ENCODE measurements around the gene SEPTIN8.

SEPTIN8 gene

GRCh38 chr5:132766020-132766805 is 10.8 kb downstream of the SEPTIN8 start:
- Histone ChIP-seq H3K4me1 (ENCODE audit: control insufficient read depth, insufficient read depth, low read length) (no peaks in the 10 kb centered on the region), H3K4me3 (ENCODE audit: low read length) (no peak overlapping the region), H3K27me3 (ENCODE audit: control insufficient read depth, insufficient read depth, low read length) (no peaks in the 10 kb centered on the region), H3K36me3 (ENCODE audit: control insufficient read depth, insufficient read depth, low read length) (peaks cover 24% of the 10 kb centered on the region), H3K27ac (ENCODE audit: low read depth, low read length) (no peak overlapping the region), H3K9ac (ENCODE audit: low read length) (no peak overlapping the region)

- Histone ChIP-seq H3K4me3 (ENCODE audit: low read length) (no peak overlapping the region), H3K27ac (ENCODE audit: low read depth, low read length) (no peak overlapping the region), H3K27me3 (ENCODE audit: control insufficient read depth, insufficient read depth, low read length) (no peaks in the 10 kb centered on the region), H3K9ac (ENCODE audit: low read length) (no peak overlapping the region), H3K4me1 (ENCODE audit: control insufficient read depth, insufficient read depth, low read length) (no peaks in the 10 kb centered on the region), H3K36me3 (ENCODE audit: control insufficient read depth, insufficient read depth, low read length) (peaks cover 29% of the 10 kb centered on the region)
These were observed 11.6 kb downstream of the SEPTIN8 start for GRCh38 chr5:132765311-132766019.

DNA sequence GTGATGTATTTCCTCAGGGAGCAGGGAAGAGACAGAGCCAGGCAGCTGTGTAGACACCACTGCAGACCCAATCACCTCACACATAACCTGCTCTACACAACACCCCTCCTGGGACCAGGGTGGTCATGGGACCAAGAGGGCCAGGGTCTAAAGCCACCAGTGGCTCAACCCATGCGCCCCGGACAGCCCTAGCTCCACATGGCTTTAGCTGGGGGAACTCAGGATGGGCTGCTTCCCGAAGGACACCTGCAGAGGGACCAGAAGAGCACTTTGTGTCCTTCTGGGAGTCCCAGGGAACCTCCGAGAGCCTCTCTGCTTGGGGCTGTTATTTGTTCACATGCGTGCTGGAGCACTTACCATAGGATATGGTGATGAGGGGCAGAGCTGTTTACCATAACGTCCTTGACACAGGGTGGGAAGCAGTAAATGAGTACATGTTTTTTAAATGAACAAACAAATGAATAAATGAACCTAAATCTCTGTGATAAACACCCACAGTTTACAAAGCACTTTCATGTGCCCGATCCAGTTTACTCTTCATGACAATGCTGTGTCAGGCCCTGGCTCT is 12.3 kb downstream of the SEPTIN8 start:
- Histone ChIP-seq H3K9ac (ENCODE audit: low read length) (no peak overlapping the region), H3K27ac (ENCODE audit: low read depth, low read length) (no peak overlapping the region), H3K27me3 (ENCODE audit: control insufficient read depth, insufficient read depth, low read length) (no peaks in the 10 kb centered on the region), H3K36me3 (ENCODE audit: control insufficient read depth, insufficient read depth, low read length) (peaks cover 32% of the 10 kb centered on the region), H3K4me1 (ENCODE audit: control insufficient read depth, insufficient read depth, low read length) (no peaks in the 10 kb centered on the region), H3K4me3 (ENCODE audit: low read length) (no peak overlapping the region)

GRCh38 chr5:132764051-132764450 is 13.0 kb downstream of the SEPTIN8 start:
- H3K36me3 ChIP-seq (ENCODE audit: control insufficient read depth, insufficient read depth, low read length): peaks cover 32% of the 10 kb centered on the region
- H3K4me3 ChIP-seq (ENCODE audit: low read length): no peak overlapping the region
- no peaks in the 10 kb centered on the region for H3K27me3 ChIP-seq (ENCODE audit: control insufficient read depth, insufficient read depth, low read length)
- no peak overlapping the region for H3K9ac ChIP-seq (ENCODE audit: low read length)
- no peaks in the 10 kb centered on the region for H3K4me1 ChIP-seq (ENCODE audit: control insufficient read depth, insufficient read depth, low read length)
- H3K27ac ChIP-seq (ENCODE audit: low read depth, low read length): no peak overlapping the region

DNA sequence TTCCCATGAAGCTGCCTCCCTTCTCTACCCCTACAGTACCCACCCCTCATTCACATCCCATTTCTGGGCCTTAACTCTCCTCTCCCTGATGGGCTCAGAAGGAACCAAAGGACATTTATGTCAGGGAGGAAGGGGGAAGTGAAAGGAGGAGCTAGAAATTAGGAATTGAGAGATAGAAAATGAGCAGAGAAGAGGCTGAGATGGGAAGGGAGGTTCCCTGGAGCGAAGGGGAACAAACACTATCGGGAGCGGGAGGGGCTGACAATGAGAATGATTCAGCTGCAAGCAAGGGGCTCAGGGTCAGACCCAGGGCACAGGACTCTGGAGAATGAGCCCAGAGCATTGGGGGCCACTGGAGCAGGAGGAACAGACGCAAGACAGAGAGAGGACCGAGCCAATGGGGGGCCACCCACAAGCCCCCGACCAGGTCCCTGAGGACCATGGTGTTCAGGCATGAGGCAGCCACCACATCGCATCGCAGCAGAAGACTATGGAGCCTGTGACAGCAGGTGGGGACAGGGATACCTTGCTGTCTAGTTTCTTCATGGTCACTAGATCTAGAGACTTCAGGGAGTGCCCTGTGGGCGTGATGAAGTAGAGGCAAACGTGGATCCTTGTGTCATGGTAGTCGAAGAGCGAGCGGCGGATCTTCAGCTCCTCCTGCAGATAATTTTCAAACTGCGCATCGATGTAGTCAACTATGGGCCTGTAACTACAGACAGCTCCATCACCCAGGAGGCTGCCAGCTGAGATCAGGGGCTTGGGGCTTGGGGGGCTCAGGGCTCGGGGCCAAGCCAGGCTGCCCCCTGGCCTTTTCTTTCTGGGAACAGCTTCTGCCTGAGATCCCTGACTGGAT is 13.6 kb downstream of the SEPTIN8 start:
- H3K4me3 ChIP-seq (ENCODE audit: low read length): no peak overlapping the region
- no peaks in the 10 kb centered on the region for H3K4me1 ChIP-seq (ENCODE audit: control insufficient read depth, insufficient read depth, low read length)
- peaks cover 32% of the 10 kb centered on the region for H3K36me3 ChIP-seq (ENCODE audit: control insufficient read depth, insufficient read depth, low read length)
- no peaks in the 10 kb centered on the region for H3K27me3 ChIP-seq (ENCODE audit: control insufficient read depth, insufficient read depth, low read length)
- H3K9ac ChIP-seq (ENCODE audit: low read length): no peak overlapping the region
- H3K27ac ChIP-seq (ENCODE audit: low read depth, low read length): no peak overlapping the region

DNA sequence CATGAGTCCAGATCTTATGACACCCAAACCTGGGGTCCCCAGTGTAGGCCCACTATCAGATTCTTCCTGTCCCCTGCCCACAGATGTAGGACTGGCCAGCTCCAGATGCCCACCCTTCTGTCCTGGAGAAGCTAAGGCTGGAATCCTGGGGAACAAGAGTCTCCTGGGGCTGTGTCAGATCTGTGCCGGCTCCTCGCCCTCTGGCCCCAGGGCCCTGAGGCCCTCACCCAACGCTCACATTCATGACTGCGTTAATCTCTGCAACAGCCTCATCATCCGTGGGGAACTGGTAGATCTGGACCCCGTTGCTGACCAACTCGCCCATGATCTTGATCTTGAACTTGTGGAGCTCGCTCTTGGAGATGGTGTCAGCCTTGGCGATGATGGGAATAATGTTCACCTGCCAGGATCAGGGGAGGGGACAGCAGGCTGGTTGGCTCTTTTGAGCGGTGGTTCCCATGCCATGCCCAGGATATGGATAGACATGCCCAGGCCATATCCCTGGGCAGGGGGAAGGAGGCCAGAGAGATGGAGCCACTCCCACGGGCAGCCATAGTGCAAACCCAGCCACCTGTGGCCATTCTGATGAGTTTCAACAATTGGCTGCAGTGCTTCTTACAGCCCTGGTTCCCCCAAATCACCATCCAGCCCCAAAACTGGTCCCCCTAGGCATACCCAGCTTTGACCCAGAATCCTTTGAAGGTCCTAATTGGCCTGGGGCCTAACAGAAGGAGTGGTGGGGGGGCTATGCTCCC is 14.6 kb downstream of the SEPTIN8 start:
- no peak overlapping the region for H3K9ac ChIP-seq (ENCODE audit: low read length)
- no peaks in the 10 kb centered on the region for H3K27me3 ChIP-seq (ENCODE audit: control insufficient read depth, insufficient read depth, low read length)
- H3K27ac ChIP-seq (ENCODE audit: low read depth, low read length): no peak overlapping the region
- H3K36me3 ChIP-seq (ENCODE audit: control insufficient read depth, insufficient read depth, low read length): peaks cover 34% of the 10 kb centered on the region
- no peak overlapping the region for H3K4me3 ChIP-seq (ENCODE audit: low read length)
- H3K4me1 ChIP-seq (ENCODE audit: control insufficient read depth, insufficient read depth, low read length): no peaks in the 10 kb centered on the region

- no peak overlapping the region for H3K9ac ChIP-seq (ENCODE audit: low read length)
- H3K36me3 ChIP-seq (ENCODE audit: control insufficient read depth, insufficient read depth, low read length): peaks cover 36% of the 10 kb centered on the region
- no peaks in the 10 kb centered on the region for H3K4me1 ChIP-seq (ENCODE audit: control insufficient read depth, insufficient read depth, low read length)
- H3K4me3 ChIP-seq (ENCODE audit: low read length): no peak overlapping the region
- H3K27ac ChIP-seq (ENCODE audit: low read depth, low read length): no peak overlapping the region
- no peaks in the 10 kb centered on the region for H3K27me3 ChIP-seq (ENCODE audit: control insufficient read depth, insufficient read depth, low read length)
These were observed 15.5 kb downstream of the SEPTIN8 start for GRCh38 chr5:132761321-132762240.

DNA sequence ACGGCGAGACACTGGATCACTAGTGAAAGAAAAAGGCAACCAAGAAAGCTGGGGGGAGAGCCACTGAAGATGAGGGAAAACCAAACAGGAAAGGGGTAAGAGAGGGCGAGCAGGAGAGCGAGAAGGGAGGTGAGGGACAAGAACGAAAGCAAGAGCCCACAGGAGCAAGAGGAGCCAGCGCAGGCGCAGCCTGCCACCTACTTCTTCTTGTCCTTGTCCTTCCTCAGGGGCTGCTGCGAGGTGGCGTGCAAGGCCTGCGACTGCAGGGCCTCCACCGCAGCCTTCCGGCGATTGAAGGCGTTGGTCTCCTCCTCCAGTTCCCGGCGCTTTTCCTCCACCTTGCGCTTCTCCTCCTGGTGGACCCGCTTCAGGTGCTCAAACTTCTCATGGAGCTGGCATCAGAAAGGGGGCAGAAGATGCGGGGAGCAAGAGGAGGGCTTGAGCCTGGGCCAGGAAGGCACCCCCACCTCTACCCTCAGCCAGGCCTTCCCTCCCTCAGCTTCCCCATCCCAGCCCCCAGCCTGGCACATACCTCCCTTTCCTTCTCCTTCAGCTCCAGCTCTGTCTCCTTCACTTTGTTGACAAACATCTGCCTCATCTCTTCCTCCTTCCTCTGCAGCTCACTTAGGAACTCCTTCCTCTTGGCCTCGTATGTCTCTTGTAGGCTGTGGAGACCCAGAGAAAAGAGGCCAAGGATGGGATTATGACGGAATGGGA is 16.3 kb downstream of the SEPTIN8 start:
- Histone ChIP-seq H3K9ac (ENCODE audit: low read length) (no peak overlapping the region), H3K36me3 (ENCODE audit: control insufficient read depth, insufficient read depth, low read length) (peaks cover 36% of the 10 kb centered on the region), H3K27me3 (ENCODE audit: control insufficient read depth, insufficient read depth, low read length) (no peaks in the 10 kb centered on the region), H3K27ac (ENCODE audit: low read depth, low read length) (no peak overlapping the region), H3K4me1 (ENCODE audit: control insufficient read depth, insufficient read depth, low read length) (no peaks in the 10 kb centered on the region), H3K4me3 (ENCODE audit: low read length) (no peak overlapping the region)

DNA sequence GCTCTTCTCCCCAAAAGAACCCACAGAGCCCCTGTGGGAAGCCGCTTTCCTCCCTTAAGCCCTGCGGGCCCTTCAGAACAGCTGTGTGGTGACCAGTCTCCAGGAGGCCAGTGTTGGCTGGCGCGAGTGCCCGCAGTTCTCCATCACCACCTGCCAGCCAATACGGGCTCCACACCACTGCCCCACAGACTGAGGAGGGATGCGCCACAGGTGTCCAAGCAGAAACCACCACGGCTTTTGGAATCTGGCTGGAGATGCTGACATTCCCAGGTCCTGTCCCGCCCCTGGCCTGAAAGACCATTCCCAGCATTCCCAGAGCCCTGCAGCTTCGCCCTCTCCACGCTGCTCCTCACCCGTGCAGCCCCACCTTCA is 17.0 kb downstream of the SEPTIN8 start:
- Histone ChIP-seq H3K4me1 (ENCODE audit: control insufficient read depth, insufficient read depth, low read length) (no peaks in the 10 kb centered on the region), H3K27ac (ENCODE audit: low read depth, low read length) (no peak overlapping the region), H3K36me3 (ENCODE audit: control insufficient read depth, insufficient read depth, low read length) (peaks cover 36% of the 10 kb centered on the region), H3K9ac (ENCODE audit: low read length) (no peak overlapping the region), H3K27me3 (ENCODE audit: control insufficient read depth, insufficient read depth, low read length) (no peaks in the 10 kb centered on the region), H3K4me3 (ENCODE audit: low read length) (no peak overlapping the region)

GRCh38 chr5:132759114-132760048 is 17.7 kb downstream of the SEPTIN8 start:
- Histone ChIP-seq H3K27me3 (ENCODE audit: control insufficient read depth, insufficient read depth, low read length) (no peaks in the 10 kb centered on the region), H3K9ac (ENCODE audit: low read length) (no peak overlapping the region), H3K4me3 (ENCODE audit: low read length) (no peak overlapping the region), H3K27ac (ENCODE audit: low read depth, low read length) (no peak overlapping the region), H3K36me3 (ENCODE audit: control insufficient read depth, insufficient read depth, low read length) (peaks cover 31% of the 10 kb centered on the region), H3K4me1 (ENCODE audit: control insufficient read depth, insufficient read depth, low read length) (no peaks in the 10 kb centered on the region)
